AG10803 (cell line): Measurements from ENCODE around the gene FAT1.

Experiments used
- DNase-seq: peaks from one replicate; pipeline ENCODE4 v3.0.0; 2010; ENCODE audit warnings: low read depth
- H3K4me3 ChIP-seq: 2 replicates; pipeline ENCODE4 v1.5.1; 2011; ENCODE audit warnings: mild to moderate bottlenecking, low read length, control low read depth
- CTCF ChIP-seq: conservative IDR thresholded peaks from 2 replicates; pipeline ENCODE4 v1.5.1; 2011; ENCODE audit warnings: mild to moderate bottlenecking, low read length, control low read depth, inconsistent platforms

FAT1 gene

GRCh38 chr4:186703510-186703909, 20.1 kb downstream of the FAT1 start:
- DNase-seq: no peak
- no peak overlapping the region for H3K4me3 ChIP-seq
- no peak for TF ChIP-seq CTCF

- TF ChIP-seq CTCF: no peak
- DNase-seq: no peak
Observed at GRCh38 chr4:186702940-186703339, 20.7 kb downstream of the FAT1 start.

GRCh38 chr4:186702297-186702696, 21.4 kb downstream of the FAT1 start:
- no peak for TF ChIP-seq CTCF
- no peak overlapping the region for H3K4me3 ChIP-seq
- DNase-seq: no peak

More at GRCh38 chr4:186702940-186703339, 20.7 kb downstream of the FAT1 start:
- H3K4me3 ChIP-seq: no peak overlapping the region

- peak overlapping the region; percentile 26 for H3K4me3 ChIP-seq
- TF ChIP-seq CTCF: no peak
- DNase-seq: no peak
Observed at GRCh38 chr4:186701788-186702187, 21.9 kb downstream of the FAT1 start.

- DNase-seq: peak; percentile 68
- H3K4me3 ChIP-seq: peak overlapping the region; percentile 26
- no peak for TF ChIP-seq CTCF
Observed at GRCh38 chr4:186701273-186701672, 22.4 kb downstream of the FAT1 start.

GRCh38 chr4:186700746-186701145, 22.9 kb downstream of the FAT1 start:
- no peak overlapping the region; the same call in 1 of the 2 replicates for H3K4me3 ChIP-seq
- DNase-seq: peak; percentile 59
- no peak for TF ChIP-seq CTCF

- no peak for DNase-seq
- TF ChIP-seq CTCF: no peak
- H3K4me3 ChIP-seq: no peak overlapping the region
Observed at GRCh38 chr4:186699881-186700397, 23.7 kb downstream of the FAT1 start.
